ENCODE results near the gene ACP5.

DNA sequence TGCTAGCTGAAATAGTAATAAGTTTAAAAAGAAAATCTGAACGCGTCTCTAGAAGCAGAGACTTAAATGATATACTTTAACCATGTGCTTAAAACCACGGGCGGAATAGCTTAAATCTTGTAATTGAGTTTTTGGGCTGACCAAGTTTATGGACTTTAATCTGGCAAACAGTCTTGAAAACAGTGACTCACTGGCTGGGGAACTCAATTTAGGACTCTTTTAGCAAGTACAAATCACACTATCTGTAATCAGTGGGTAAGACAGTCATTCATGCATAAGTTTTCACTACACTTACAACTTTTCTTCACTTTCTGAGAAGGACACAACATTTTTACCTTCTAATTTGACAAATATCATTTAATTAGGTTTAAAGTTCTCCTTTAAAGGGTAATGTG is 46.6 kb upstream of the ACP5 start:
- TF ChIP-seq, protein P1, sequence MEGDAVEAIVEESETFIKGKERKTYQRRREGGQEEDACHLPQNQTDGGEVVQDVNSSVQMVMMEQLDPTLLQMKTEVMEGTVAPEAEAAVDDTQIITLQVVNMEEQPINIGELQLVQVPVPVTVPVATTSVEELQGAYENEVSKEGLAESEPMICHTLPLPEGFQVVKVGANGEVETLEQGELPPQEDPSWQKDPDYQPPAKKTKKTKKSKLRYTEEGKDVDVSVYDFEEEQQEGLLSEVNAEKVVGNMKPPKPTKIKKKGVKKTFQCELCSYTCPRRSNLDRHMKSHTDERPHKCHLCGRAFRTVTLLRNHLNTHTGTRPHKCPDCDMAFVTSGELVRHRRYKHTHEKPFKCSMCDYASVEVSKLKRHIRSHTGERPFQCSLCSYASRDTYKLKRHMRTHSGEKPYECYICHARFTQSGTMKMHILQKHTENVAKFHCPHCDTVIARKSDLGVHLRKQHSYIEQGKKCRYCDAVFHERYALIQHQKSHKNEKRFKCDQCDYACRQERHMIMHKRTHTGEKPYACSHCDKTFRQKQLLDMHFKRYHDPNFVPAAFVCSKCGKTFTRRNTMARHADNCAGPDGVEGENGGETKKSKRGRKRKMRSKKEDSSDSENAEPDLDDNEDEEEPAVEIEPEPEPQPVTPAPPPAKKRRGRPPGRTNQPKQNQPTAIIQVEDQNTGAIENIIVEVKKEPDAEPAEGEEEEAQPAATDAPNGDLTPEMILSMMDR (IDR thresholded peaks at IDR 0.05), result no peak
- TF ChIP-seq POLR2A (IDR thresholded peaks at IDR 0.05), result no peak

Measured in Peyer's patch (tissue), 4 donors.